OCI-LY7 (cell line): ENCODE data around the gene TTC39A. TPM values are rescaled to one million over a fixed set of nuclear protein-coding genes. Genes with fewer than 3 reads are reported as not detected.

Experiments used
- BruUV-seq: library from RNA; stranded (reverse); fragments of 400-500 nt; replicated peaks from 2 replicates; lab custom pipeline; 2021; lab: Mats Ljungman, UMichigan
- CTCF ChIA-PET: fragments of 300-600 bp; sonication (Branson Sonifier 250); formaldehyde crosslinking; loops from one replicate; lab custom pipeline; 2022; ENCODE audit warnings: antibody characterized with exemption; ENCODE audit not compliant: unreplicated experiment; lab: Charles Lee
- POLR2A ChIA-PET: fragments of 300-600 bp; sonication (Branson Sonifier 250); formaldehyde crosslinking; loops from one replicate; lab custom pipeline; 2022; ENCODE audit warnings: antibody characterized with exemption; lab: Charles Lee
- DNase-seq: peaks from one replicate; pipeline ENCODE4 v3.0.0-alpha.2; 2015; ENCODE audit warnings: low spot score
- H2AFZ ChIP-seq: fragments of 200-600 bp; sonication (generic), shearing (Covaris generic); 2 replicates; pipeline ENCODE4 v1.6.1; 2014; ENCODE audit warnings: mild to moderate bottlenecking, antibody characterized with exemption, low read length, moderate library complexity
- H3K27ac ChIP-seq: fragments of 200-600 bp; sonication (generic); 2 replicates; pipeline ENCODE4 v1.5.1; 2014; ENCODE audit warnings: mixed run types, low read depth, mild to moderate bottlenecking, moderate library complexity, low read length, inconsistent platforms; ENCODE audit not compliant: poor library complexity, severe bottlenecking
- H3K36me3 ChIP-seq: fragments of 200-600 bp; sonication (generic); 2 replicates; pipeline ENCODE4 v1.6.1; 2014; ENCODE audit warnings: mild to moderate bottlenecking, antibody characterized with exemption, low read length, moderate library complexity, mixed read lengths; ENCODE audit not compliant: insufficient read depth
- H3K4me1 ChIP-seq: fragments of 200-600 bp; sonication (generic); 2 replicates; pipeline ENCODE4 v1.5.1; 2014; ENCODE audit warnings: mild to moderate bottlenecking, low read length; ENCODE audit not compliant: insufficient read depth, poor library complexity, severe bottlenecking
- H3K4me2 ChIP-seq: fragments of 200-600 bp; sonication (generic); 2 replicates; pipeline ENCODE4 v1.6.1; 2014; ENCODE audit warnings: mild to moderate bottlenecking, low read length
- H3K4me3 ChIP-seq: fragments of 200-600 bp; sonication (generic); 2 replicates; pipeline ENCODE4 v1.5.1; 2014; ENCODE audit warnings: mild to moderate bottlenecking, low read depth, low read length; ENCODE audit not compliant: poor library complexity, severe bottlenecking
- H3K79me2 ChIP-seq: fragments of 200-600 bp; sonication (generic); 2 replicates; pipeline ENCODE4 v1.6.1; 2016; ENCODE audit warnings: low read depth, mild to moderate bottlenecking, low read length, moderate library complexity, mixed read lengths; ENCODE audit not compliant: insufficient read depth
- H3K9me2 ChIP-seq: fragments of 200-600 bp; sonication (generic); 2 replicates; pipeline ENCODE4 v1.6.1; 2016; ENCODE audit warnings: mild to moderate bottlenecking, low read length, mixed read lengths; ENCODE audit not compliant: insufficient read depth
- H3K9me3 ChIP-seq: fragments of 200-600 bp; sonication (generic); 2 replicates; pipeline ENCODE4 v1.6.1; 2014; ENCODE audit warnings: mild to moderate bottlenecking, mixed run types, low read length, mixed read lengths
- H4K20me1 ChIP-seq: fragments of 200-600 bp; sonication (generic); 2 replicates; pipeline ENCODE4 v1.6.1; 2014; ENCODE audit warnings: mild to moderate bottlenecking, antibody characterized with exemption, low read length, moderate library complexity, mixed read lengths; ENCODE audit not compliant: insufficient read depth
- CTCF ChIP-seq: fragments of 200-600 bp; sonication (generic); conservative IDR thresholded peaks from 2 replicates; pipeline ENCODE4 v1.5.1; 2014; ENCODE audit warnings: mild to moderate bottlenecking, antibody characterized with exemption, low read length, moderate library complexity, mixed read lengths
- EZH2phosphoT487 ChIP-seq: fragments of 200-600 bp; sonication (generic); IDR thresholded peaks from 2 replicates; pipeline ENCODE4 v1.6.1; 2018; ENCODE audit warnings: low read depth, borderline replicate concordance, mild to moderate bottlenecking, mixed run types, antibody characterized with exemption, low read length, moderate library complexity, mixed read lengths
- intact Hi-C: fragments of 100-400 bp; cut with micrococcal nuclease; formaldehyde crosslinking; loops from one replicate; pipeline ENCODE4 v1.10.0; 2022; ENCODE audit not compliant: unreplicated experiment
- total RNA-seq, 2 experiments: library from RNA; depleted of rRNA in 1 of 2; stranded (reverse); fragments of >200 nt in 1 of 2; shearing (Covaris generic) in 1 of 2; gene quantifications; 2 replicates each; pipeline ENCODE4 v1.2.3, GENCODE V29; 2014 to 2022

The TTC39A gene
- total RNA-seq, 2 experiments from 2014 or later, result not detected

DNA sequence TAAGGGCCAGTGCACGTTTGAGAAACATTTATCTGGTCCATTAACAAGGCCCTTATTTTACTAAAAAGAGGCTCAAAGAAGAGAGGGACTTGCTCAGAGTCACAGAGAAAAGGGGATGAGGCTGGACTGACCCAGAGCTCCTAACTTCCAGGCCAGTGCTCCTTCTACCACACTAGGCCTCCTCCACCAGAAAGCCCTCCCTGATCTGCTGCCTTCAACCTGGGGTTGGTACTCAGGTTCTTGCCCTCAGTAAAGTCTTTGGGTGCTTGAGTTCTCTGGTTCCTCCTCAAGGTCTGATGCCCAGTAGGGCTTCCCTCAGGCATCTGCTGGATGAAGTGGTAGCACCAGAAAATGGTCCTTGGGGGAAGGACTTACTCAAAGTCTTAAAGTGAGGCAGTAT, 26.0 kb downstream of the TTC39A start:
- intact Hi-C loops, result no loop called here
- CTCF ChIA-PET, result no interaction called here
- no TSS peak for BruUV-seq

DNA sequence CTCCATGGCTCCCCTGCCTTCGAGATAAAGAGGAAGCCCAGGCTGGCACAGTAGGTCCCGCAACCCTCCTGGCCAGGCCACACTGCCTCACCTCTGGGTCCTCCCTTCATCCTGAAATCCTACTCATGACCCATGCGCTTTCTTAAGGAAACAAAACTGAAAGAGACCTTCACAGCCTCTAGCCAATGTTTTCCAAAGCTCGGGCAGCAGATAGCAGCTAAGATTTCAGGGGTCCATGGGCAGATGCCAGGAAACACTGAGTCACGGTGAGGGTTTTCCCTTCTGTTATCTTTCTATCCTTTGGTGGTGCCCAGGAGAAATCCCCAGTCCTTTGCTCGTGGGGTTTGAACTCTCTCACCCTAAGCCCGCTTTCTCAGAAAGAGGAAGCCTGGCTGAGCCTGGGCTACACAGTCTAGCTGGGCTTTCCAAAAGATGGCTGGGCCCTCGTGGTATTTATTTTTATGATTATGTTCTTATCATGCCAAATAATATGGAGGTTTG, 26.6 kb downstream of the TTC39A start:
- Histone ChIP-seq H3K4me2 (no peak overlapping the region), H3K36me3 (no peaks in the 10 kb centered on the region), H3K4me1 (no peaks in the 10 kb centered on the region), H4K20me1 (no peaks in the 10 kb centered on the region), H3K9me3 (no peaks in the 10 kb centered on the region), H3K4me3 (no peak overlapping the region), H2AFZ (no peak overlapping the region; the same call in 1 of the 2 replicates), H3K79me2 (no peaks in the 10 kb centered on the region), H3K9me2 (no peaks in the 10 kb centered on the region), H3K27ac (no peak overlapping the region)
- BruUV-seq, result no TSS peak
- CTCF ChIA-PET, result no interaction called here
- intact Hi-C loops, result no loop called here
- TF ChIP-seq EZH2phosphoT487, result no peak
- TF ChIP-seq CTCF, result no peak
- POLR2A ChIA-PET, result interaction anchor here (0.6 kb wide), 1 partner anchor 16 kb away, joined by 4 read pairs; no protein-coding TSS in a partner anchor
- DNase-seq, result no peak

More for the DNA sequence above, 26.0 kb downstream of the TTC39A start:
- Histone ChIP-seq H3K79me2 (no peaks in the 10 kb centered on the region), H3K4me2 (no peak overlapping the region), H3K9me3 (no peaks in the 10 kb centered on the region), H3K4me1 (no peaks in the 10 kb centered on the region), H4K20me1 (no peaks in the 10 kb centered on the region), H3K9me2 (no peaks in the 10 kb centered on the region), H3K4me3 (no peak overlapping the region), H3K36me3 (no peaks in the 10 kb centered on the region), H2AFZ (no peak overlapping the region), H3K27ac (no peak overlapping the region)
- POLR2A ChIA-PET, result no interaction called here
- TF ChIP-seq CTCF (no peak), EZH2phosphoT487 (no peak)
- DNase-seq, result no peak

GRCh38 chr1:51303315-51303714, 27.0 kb downstream of the TTC39A start:
- Histone ChIP-seq H3K27ac (no peak overlapping the region), H3K9me3 (no peaks in the 10 kb centered on the region), H3K4me3 (no peak overlapping the region), H3K9me2 (no peaks in the 10 kb centered on the region), H3K79me2 (no peaks in the 10 kb centered on the region), H3K4me2 (no peak overlapping the region), H2AFZ (no peak overlapping the region; the same call in 1 of the 2 replicates), H4K20me1 (no peaks in the 10 kb centered on the region), H3K4me1 (no peaks in the 10 kb centered on the region), H3K36me3 (no peaks in the 10 kb centered on the region)
- ChIA-PET POLR2A (interaction anchor here (0.6 kb wide), 1 partner anchor 17 kb away, joined by 4 read pairs; no protein-coding TSS in a partner anchor), CTCF (no interaction called here)
- no peak for DNase-seq
- intact Hi-C loops, result no loop called here
- no TSS peak for BruUV-seq
- TF ChIP-seq EZH2phosphoT487 (no peak), CTCF (no peak)
